Neural cell (in vitro differentiated cells): ENCODE measurements around the gene SDK2. TPM values are rescaled to one million over a fixed set of nuclear protein-coding genes. Genes with fewer than 3 reads are reported as not detected.
"Not testable (repeated sequence)": the region's sequence is repeated elsewhere in the genome, so short reads cannot be mapped to it uniquely, and the experiment has no call there.

Experiments
- H2AFZ ChIP-seq: fragments of 200-600, 300-800 bp; sonication (generic), shearing (Covaris generic); 2 replicates; pipeline ENCODE4 v1.6.0; 2014; ENCODE audit warnings: low read depth, mild to moderate bottlenecking, antibody characterized with exemption, low read length, moderate library complexity
- H3F3A ChIP-seq: fragments of 200-600 bp; shearing (Covaris generic); 2 replicates; pipeline ENCODE4 v1.6.1; 2016; ENCODE audit warnings: mild to moderate bottlenecking, moderate library complexity, mixed read lengths, antibody characterized with exemption, low read length; ENCODE audit not compliant: insufficient read depth, poor library complexity, severe bottlenecking
- H3K27ac ChIP-seq: fragments of 200-600, 300-800 bp; sonication (generic), shearing (Covaris generic); 2 replicates; pipeline ENCODE4 v1.5.1; 2014; ENCODE audit warnings: mild to moderate bottlenecking, low read length, moderate library complexity
- H3K27me3 ChIP-seq: fragments of 300-800, 200-600 bp; sonication (generic), shearing (Covaris generic); 2 replicates; pipeline ENCODE4 v1.6.0; 2014; ENCODE audit warnings: mild to moderate bottlenecking, low read depth, low read length, moderate library complexity; ENCODE audit not compliant: insufficient read depth
- H3K36me3 ChIP-seq: fragments of 300-800, 200-600 bp; sonication (generic), shearing (Covaris generic); 2 replicates; pipeline ENCODE4 v1.5.1; 2014; ENCODE audit warnings: mild to moderate bottlenecking, antibody characterized with exemption, low read length, moderate library complexity; ENCODE audit not compliant: insufficient read depth
- H3K4me2 ChIP-seq: fragments of 300-800, 200-600 bp; sonication (generic), shearing (Covaris generic); 2 replicates; pipeline ENCODE4 v1.6.0; 2014; ENCODE audit warnings: mild to moderate bottlenecking, low read length
- H3K4me3 ChIP-seq: fragments of 300-800, 200-600 bp; sonication (generic), shearing (Covaris generic); 2 replicates; pipeline ENCODE4 v1.5.1; 2014; ENCODE audit warnings: mild to moderate bottlenecking, low read length, moderate library complexity
- H3K79me2 ChIP-seq: fragments of 200-600 bp; shearing (Covaris generic); replicated peaks from 2 replicates; pipeline ENCODE4 v1.6.0; 2014; ENCODE audit warnings: mild to moderate bottlenecking, low read length, moderate library complexity; ENCODE audit not compliant: insufficient read depth
- H3K9ac ChIP-seq: fragments of 300-800, 200-600 bp; sonication (generic), shearing (Covaris generic); 2 replicates; pipeline ENCODE4 v1.6.1; 2016; ENCODE audit warnings: mild to moderate bottlenecking, low read length, mixed read lengths
- H3K9me2 ChIP-seq: fragments of 200-600 bp; shearing (Covaris generic); 2 replicates; pipeline ENCODE4 v1.6.1; 2016; ENCODE audit warnings: mild to moderate bottlenecking, low read length, mixed read lengths; ENCODE audit not compliant: insufficient read depth
- H3K9me3 ChIP-seq: fragments of 200-600, 300-800 bp; sonication (generic), shearing (Covaris generic); 2 replicates; pipeline ENCODE4 v1.6.1; 2016; ENCODE audit warnings: mild to moderate bottlenecking, mixed run types, low read length, moderate library complexity, mixed read lengths
- H4K20me1 ChIP-seq: fragments of 200-600 bp; shearing (Covaris generic); 2 replicates; pipeline ENCODE4 v1.6.1; 2016; ENCODE audit warnings: mild to moderate bottlenecking, mixed run types; ENCODE audit not compliant: insufficient read depth
- CTCF ChIP-seq: fragments of 450-650 bp; IDR thresholded peaks from 2 replicates; pipeline ENCODE4 v1.5.1; 2014; ENCODE audit warnings: antibody characterized with exemption, mild to moderate bottlenecking, moderate library complexity; ENCODE audit not compliant: poor library complexity, severe bottlenecking
- EP300 ChIP-seq: fragments of 450-650 bp; conservative IDR thresholded peaks from 2 replicates; pipeline ENCODE4 v1.6.1; 2014; ENCODE audit warnings: antibody characterized with exemption, mild to moderate bottlenecking, moderate library complexity; ENCODE audit not compliant: poor library complexity, severe bottlenecking
- EZH2 ChIP-seq: fragments of 200-600, 300-800 bp; shearing (Covaris generic), sonication (generic); IDR thresholded peaks from 2 replicates; pipeline ENCODE4 v1.6.1; 2014; ENCODE audit warnings: antibody characterized with exemption, low read length, borderline replicate concordance, mild to moderate bottlenecking; ENCODE audit not compliant: insufficient read depth, poor library complexity, severe bottlenecking
- MXI1 ChIP-seq: fragments of 450-650 bp; conservative IDR thresholded peaks from 2 replicates; pipeline ENCODE4 v1.6.1; 2014; ENCODE audit warnings: antibody characterized with exemption, mild to moderate bottlenecking; ENCODE audit not compliant: poor library complexity, severe bottlenecking
- POLR2AphosphoS5 ChIP-seq: IDR thresholded peaks from 2 replicates; pipeline ENCODE4 v1.6.1; 2012
- RAD21 ChIP-seq: fragments of 450-650 bp; conservative IDR thresholded peaks from 2 replicates; pipeline ENCODE4 v1.6.1; 2014; ENCODE audit warnings: antibody characterized with exemption, mild to moderate bottlenecking, moderate library complexity
- REST ChIP-seq: IDR thresholded peaks from 2 replicates; pipeline ENCODE4 v1.6.1; 2012; ENCODE audit warnings: borderline replicate concordance
- SMC3 ChIP-seq: fragments of 450-650 bp; conservative IDR thresholded peaks from 2 replicates; pipeline ENCODE4 v1.6.1; 2014; ENCODE audit warnings: antibody characterized with exemption, mild to moderate bottlenecking, moderate library complexity; ENCODE audit not compliant: poor library complexity
- TAF1 ChIP-seq: IDR thresholded peaks from 2 replicates; pipeline ENCODE4 v1.6.1; 2012; ENCODE audit warnings: low read depth
- polyA plus RNA-seq: library from polyadenylated mRNA; depleted of rRNA; stranded (reverse); fragments of >200 nt; gene quantifications from 2 replicates; pipeline ENCODE4 v1.2.3, GENCODE V29; 2014

Gene SDK2
- polyA plus RNA-seq, 1 donor from 2014 or later = 0.73 TPM

- no peak overlapping the region for H3K9ac ChIP-seq
- no peaks in the 10 kb centered on the region for H4K20me1 ChIP-seq
- H3K9me3 ChIP-seq = no peaks in the 10 kb centered on the region
- no peak for TF ChIP-seq TAF1
- TF ChIP-seq REST = no peak
- no peak for TF ChIP-seq SMC3
- TF ChIP-seq EP300 = no peak
- no peak for TF ChIP-seq CTCF
- no peak for TF ChIP-seq MXI1
- no peak for TF ChIP-seq EZH2
- TF ChIP-seq POLR2AphosphoS5 = no peak
- TF ChIP-seq RAD21 = no peak
- H3K36me3 ChIP-seq = no peaks in the 10 kb centered on the region
- no peak overlapping the region for H3K27ac ChIP-seq
- no peak overlapping the region for H2AFZ ChIP-seq
- no peaks in the 10 kb centered on the region for H3K79me2 ChIP-seq
- H3F3A ChIP-seq = no peaks in the 10 kb centered on the region
- H3K4me3 ChIP-seq = no peak overlapping the region
- H3K27me3 ChIP-seq = no peaks in the 10 kb centered on the region
- no peak overlapping the region for H3K4me2 ChIP-seq
- H3K9me2 ChIP-seq = no peaks in the 10 kb centered on the region
Measured at GRCh38 chr17:73455767-73456166, 188.5 kb downstream of the SDK2 start.

GRCh38 chr17:73455050-73455687, 189.1 kb downstream of the SDK2 start:
- H3K36me3 ChIP-seq = no peaks in the 10 kb centered on the region
- no peak overlapping the region for H3K27ac ChIP-seq
- TF ChIP-seq POLR2AphosphoS5 = no peak
- no peak for TF ChIP-seq TAF1
- no peak for TF ChIP-seq EZH2
- no peak for TF ChIP-seq REST
- no peak for TF ChIP-seq MXI1
- no peak for TF ChIP-seq RAD21
- TF ChIP-seq EP300 = no peak
- no peak for TF ChIP-seq SMC3
- TF ChIP-seq CTCF = no peak
- no peak overlapping the region for H2AFZ ChIP-seq
- no peaks in the 10 kb centered on the region for H3K27me3 ChIP-seq
- no peaks in the 10 kb centered on the region for H4K20me1 ChIP-seq
- H3K9me2 ChIP-seq = no peaks in the 10 kb centered on the region
- H3K4me2 ChIP-seq = no peak overlapping the region
- no peak overlapping the region for H3K9ac ChIP-seq
- H3K79me2 ChIP-seq = no peaks in the 10 kb centered on the region
- no peak overlapping the region for H3K4me3 ChIP-seq
- no peaks in the 10 kb centered on the region for H3F3A ChIP-seq
- H3K9me3 ChIP-seq = no peaks in the 10 kb centered on the region

GRCh38 chr17:73453494-73453893, 190.8 kb downstream of the SDK2 start:
- H3F3A ChIP-seq, H3K9ac ChIP-seq, H3K79me2 ChIP-seq, H3K36me3 ChIP-seq, H3K4me2 ChIP-seq, H3K4me3 ChIP-seq, H3K9me3 ChIP-seq, H4K20me1 ChIP-seq, H2AFZ ChIP-seq, H3K9me2 ChIP-seq, H3K27me3 ChIP-seq, H3K27ac ChIP-seq: not testable (repeated sequence)
